HEK293 (cell line): Measurements from ENCODE around the gene ZNF22.

ENCODE experiments used
- CTCF ChIP-seq: fragments of 450-650 bp; formaldehyde crosslinking; IDR thresholded peaks from 2 replicates; pipeline ENCODE4 v1.5.1; 2016; ENCODE audit warnings: missing biosample characterization, missing genetic modification characterization
- PBX3 ChIP-seq: sonication (generic); formaldehyde crosslinking; IDR thresholded peaks from 2 replicates; pipeline ENCODE4 v1.8.1; 2022; ENCODE audit warnings: mild to moderate bottlenecking, moderate library complexity, missing genetic modification reagents
- ZNF560 ChIP-seq: fragments of 450-650 bp; formaldehyde crosslinking; IDR thresholded peaks from 2 replicates; pipeline ENCODE4 v1.5.1; 2017; ENCODE audit warnings: missing biosample characterization, missing genetic modification characterization, borderline replicate concordance

GRCh38 chr10:44958196-44958897 lies 42.4 kb upstream of the ZNF22 start:
- TF ChIP-seq CTCF (no peak), PBX3 (CRISPR knock-in tag) (no peak), ZNF560 (tag by site-specific recombination) (no peak)
